ENCODE data around the gene B3GNT4. TPM values are rescaled to one million over a fixed set of nuclear protein-coding genes. Genes with fewer than 3 reads are reported as not detected.

The B3GNT4 gene
- 10 to 100 TPM in 1 of 4 donors, 1 to 10 TPM in 3; 3.3 to 12.9 (median 5.6) TPM for total RNA-seq

- Histone ChIP-seq H3K27me3 (peaks cover 31% of the 10 kb centered on the region), H3K27ac (no peak within 1 kb of the TSS), H3K9me3 (no peaks in the 10 kb centered on the region), H3K4me3 (peak within 1 kb of the TSS; percentile 63), H3K4me1 (peaks cover 25% of the 10 kb centered on the region), H3K36me3 (peaks cover 18% of the 10 kb centered on the region)
- under 1% methylated on average over 24 of the region's 104 CpGs for WGBS
- TF ChIP-seq EP300 (IDR thresholded peaks at IDR 0.05) (no peak), CTCF (IDR thresholded peaks at IDR 0.05) (no peak), POLR2A (IDR thresholded peaks at IDR 0.05) (no peak), POLR2AphosphoS5 (IDR thresholded peaks at IDR 0.05) (no peak)
- peak in 1 of 2 donors; percentile 83 for DNase-seq (ENCODE audit: low spot score in 2 of 2)
Measured at GRCh38 chr12:122203301-122204166, at the start of gene B3GNT4. Gene B3GNT4, plus strand, starts transcription at chr12:122203709. Its CDS starts 910 bp downstream, at chr12:122204619.

GRCh38 chr12:122155705-122156104 is 47.8 kb upstream of the B3GNT4 start:
- Histone ChIP-seq H3K9me3 (no peaks in the 10 kb centered on the region), H3K27me3 (no peaks in the 10 kb centered on the region), H3K27ac (no peak overlapping the region), H3K4me1 (no peaks in the 10 kb centered on the region), H3K4me3 (no peak overlapping the region), H3K36me3 (no peaks in the 10 kb centered on the region)
- no peak for DNase-seq (ENCODE audit: low spot score in 2 of 2)
- 85% methylated on average over 10 of the region's 10 CpGs for WGBS
- TF ChIP-seq POLR2AphosphoS5 (IDR thresholded peaks at IDR 0.05) (no peak), EP300 (IDR thresholded peaks at IDR 0.05) (no peak), CTCF (IDR thresholded peaks at IDR 0.05) (no peak), POLR2A (IDR thresholded peaks at IDR 0.05) (no peak)

- no peaks in the 10 kb centered on the region for H3K4me1 ChIP-seq
- H3K36me3 ChIP-seq = no peaks in the 10 kb centered on the region
- H3K27ac ChIP-seq = no peak overlapping the region
- DNase-seq (ENCODE audit: low spot score in 2 of 2) = no peak
- H3K4me3 ChIP-seq = no peak overlapping the region
- no peaks in the 10 kb centered on the region for H3K9me3 ChIP-seq
- WGBS = 87% methylated on average over 7 of the region's 7 CpGs
- no peak for TF ChIP-seq POLR2A (IDR thresholded peaks at IDR 0.05)
- TF ChIP-seq CTCF (IDR thresholded peaks at IDR 0.05) = no peak
- TF ChIP-seq POLR2AphosphoS5 (IDR thresholded peaks at IDR 0.05) = no peak
- no peak for TF ChIP-seq EP300 (IDR thresholded peaks at IDR 0.05)
- peaks cover 3% of the 10 kb centered on the region for H3K27me3 ChIP-seq
Measured at GRCh38 chr12:122158700-122159285, 44.7 kb upstream of the B3GNT4 start.

DNA sequence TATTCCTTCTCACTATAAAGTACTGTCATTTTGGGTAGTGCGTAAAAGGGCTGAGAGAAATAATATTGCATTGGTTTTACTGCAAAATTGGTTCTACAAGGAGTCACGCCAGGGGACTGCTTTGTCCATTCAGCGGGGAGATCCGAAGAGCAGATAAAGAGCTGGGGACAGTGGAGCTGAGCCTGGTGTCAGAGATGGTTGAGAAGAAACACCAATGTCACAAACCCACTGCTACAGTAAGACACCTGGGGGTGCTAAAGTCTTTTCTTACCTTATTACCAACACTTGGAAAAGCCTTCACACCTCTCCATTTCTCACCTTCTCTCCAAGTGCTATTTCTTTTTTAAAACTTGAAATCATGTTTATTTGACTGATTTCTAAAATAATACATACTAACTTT is 43.6 kb upstream of the B3GNT4 start:
- no peak overlapping the region for H3K27ac ChIP-seq
- H3K9me3 ChIP-seq = no peaks in the 10 kb centered on the region
- WGBS = 77% methylated on average over 4 of the region's 4 CpGs
- H3K4me3 ChIP-seq = no peak overlapping the region
- no peak for TF ChIP-seq POLR2A (IDR thresholded peaks at IDR 0.05)
- no peak for TF ChIP-seq EP300 (IDR thresholded peaks at IDR 0.05)
- TF ChIP-seq POLR2AphosphoS5 (IDR thresholded peaks at IDR 0.05) = no peak
- TF ChIP-seq CTCF (IDR thresholded peaks at IDR 0.05) = no peak
- DNase-seq (ENCODE audit: low spot score in 2 of 2) = no peak
- peaks cover 3% of the 10 kb centered on the region for H3K27me3 ChIP-seq
- no peaks in the 10 kb centered on the region for H3K4me1 ChIP-seq
- no peaks in the 10 kb centered on the region for H3K36me3 ChIP-seq

GRCh38 chr12:122160761-122161160 is 42.7 kb upstream of the B3GNT4 start:
- no peaks in the 10 kb centered on the region for H3K36me3 ChIP-seq
- H3K27me3 ChIP-seq = peaks cover 3% of the 10 kb centered on the region
- H3K9me3 ChIP-seq = no peaks in the 10 kb centered on the region
- no peak overlapping the region for H3K4me3 ChIP-seq
- H3K27ac ChIP-seq = no peak overlapping the region
- no peak for DNase-seq (ENCODE audit: low spot score in 2 of 2)
- TF ChIP-seq CTCF (IDR thresholded peaks at IDR 0.05) = no peak
- no peak for TF ChIP-seq POLR2AphosphoS5 (IDR thresholded peaks at IDR 0.05)
- TF ChIP-seq POLR2A (IDR thresholded peaks at IDR 0.05) = no peak
- WGBS = 69% methylated on average over 11 of the region's 11 CpGs
- no peaks in the 10 kb centered on the region for H3K4me1 ChIP-seq

All from suprapubic skin (tissue), 4 donors.